NCI-H226 (cell line): ENCODE measurements around the gene CABS1.
A peak's percentile ranks its signal among the peaks of the same experiment; 100 is the strongest.

Experiments
- DNase-seq: peaks from one replicate; pipeline ENCODE4 v3.0.0-alpha.2; 2015

Gene CABS1

GRCh38 chr4:70334681-70335080, at the start of gene CABS1:
Gene CABS1 (plus strand): TSS chr4:70334981. CDS start chr4:70335040, 59 bp downstream.
- no peak for DNase-seq

- no peak for DNase-seq
Measured at GRCh38 chr4:70288651-70289050, 46.1 kb upstream of the CABS1 start.

GRCh38 chr4:70291341-70291740, 43.4 kb upstream of the CABS1 start:
- no peak for DNase-seq

GRCh38 chr4:70297576-70297975, 37.2 kb upstream of the CABS1 start:
- no peak for DNase-seq

GRCh38 chr4:70298051-70298450, 36.7 kb upstream of the CABS1 start:
- no peak for DNase-seq

- no peak for DNase-seq
Measured at GRCh38 chr4:70299643-70300042, 35.1 kb upstream of the CABS1 start.

GRCh38 chr4:70300215-70300614, 34.6 kb upstream of the CABS1 start:
- no peak for DNase-seq

GRCh38 chr4:70303090-70303489, 31.7 kb upstream of the CABS1 start:
- DNase-seq = no peak

GRCh38 chr4:70305601-70306000, 29.2 kb upstream of the CABS1 start:
- no peak for DNase-seq

GRCh38 chr4:70306076-70306475, 28.7 kb upstream of the CABS1 start:
- DNase-seq = no peak

GRCh38 chr4:70313736-70314135, 21.0 kb upstream of the CABS1 start:
- DNase-seq = no peak

- no peak for DNase-seq
Measured at GRCh38 chr4:70315928-70316327, 18.9 kb upstream of the CABS1 start.

GRCh38 chr4:70326052-70326451, 8.7 kb upstream of the CABS1 start:
- DNase-seq = no peak

GRCh38 chr4:70336043-70336442, 1.3 kb downstream of the CABS1 start:
- no peak for DNase-seq

GRCh38 chr4:70337886-70338420, 3.2 kb downstream of the CABS1 start:
- no peak for DNase-seq

GRCh38 chr4:70356185-70356584, 21.4 kb downstream of the CABS1 start:
- DNase-seq = no peak

GRCh38 chr4:70359115-70359661, 24.4 kb downstream of the CABS1 start:
- DNase-seq = no peak

GRCh38 chr4:70360460-70360859, 25.7 kb downstream of the CABS1 start, which contains the start of gene SMR3A:
Gene SMR3A (plus strand): TSS chr4:70360760. CDS start chr4:70362116, 1,356 bp downstream.
- DNase-seq = no peak

GRCh38 chr4:70364002-70364401, 29.2 kb downstream of the CABS1 start:
- no peak for DNase-seq

- DNase-seq = peak; percentile 30
Measured at GRCh38 chr4:70365479-70365878, 30.7 kb downstream of the CABS1 start.

- peak; percentile 9 for DNase-seq
Measured at GRCh38 chr4:70367813-70368212, 33.0 kb downstream of the CABS1 start.

GRCh38 chr4:70371987-70372386, 37.2 kb downstream of the CABS1 start:
- DNase-seq = no peak

- no peak for DNase-seq
Measured at GRCh38 chr4:70372760-70373159, 38.0 kb downstream of the CABS1 start.

GRCh38 chr4:70380578-70380977, 45.8 kb downstream of the CABS1 start:
- no peak for DNase-seq

- DNase-seq = no peak
Measured at GRCh38 chr4:70382691-70383181, 48.0 kb downstream of the CABS1 start, which contains the start of gene SMR3B. Gene SMR3B (plus strand): TSS chr4:70383131. CDS start chr4:70384511, 1,380 bp downstream.
